Activated CD8-positive, alpha-beta memory T cell treated with anti-CD3 and anti-CD28 coated beads for 48 hours (primary cell): Measurements from ENCODE around the gene ASCL4.
"Not testable (repeated sequence)": the region's sequence is repeated elsewhere in the genome, so short reads cannot be mapped to it uniquely, and the experiment has no call there.

ENCODE experiments used
- DNase-seq, 3 experiments: peaks; one replicate each; pipeline ENCODE4 v3.0.0-alpha.2; 2020; ENCODE audit warnings: low read depth in 2 of 3, low spot score in 2 of 3

Gene ASCL4

DNA sequence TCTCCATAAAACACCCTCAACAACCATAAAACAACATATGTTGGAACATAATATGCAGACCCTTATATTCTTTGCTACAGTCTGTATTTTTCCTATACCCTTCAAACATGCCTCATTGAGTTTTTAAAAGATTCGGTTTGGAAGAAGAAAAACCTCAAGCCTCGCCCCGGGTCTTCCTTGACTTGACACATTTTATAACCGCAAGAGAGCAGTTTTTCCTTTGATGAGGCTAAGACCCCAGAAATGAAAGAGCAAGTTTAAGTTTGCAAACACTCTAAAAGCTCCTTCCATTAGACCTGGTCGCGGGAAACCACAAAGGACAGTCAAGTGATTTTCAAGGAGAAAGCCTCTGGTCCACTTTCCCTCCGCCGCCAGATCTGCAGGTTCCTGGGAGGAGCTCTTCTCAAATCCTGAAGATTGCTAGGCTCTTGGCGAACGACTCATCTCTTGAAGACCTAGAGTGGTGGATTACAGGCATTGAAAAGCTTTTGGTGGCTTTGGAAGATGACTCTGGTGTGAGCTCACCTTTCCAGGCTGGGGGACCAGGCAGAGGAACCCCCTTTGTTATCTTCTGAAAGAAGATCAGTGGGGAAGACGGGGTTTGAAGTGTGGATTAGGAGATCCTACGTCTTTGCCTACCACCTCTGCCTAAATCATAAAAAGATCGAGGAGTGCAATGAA is at the start of gene ASCL4:
Gene ASCL4, plus strand, starts transcription at position 356 of the 681 bp plus-strand sequence. CDS start 515 bp downstream, outside the sequence.
- DNase-seq = no peak

- not testable (repeated sequence) for DNase-seq
Measured at GRCh38 chr12:107727327-107727726, 47.2 kb upstream of the ASCL4 start.

- DNase-seq = not testable (repeated sequence)
Measured at GRCh38 chr12:107727742-107728141, 46.8 kb upstream of the ASCL4 start.

DNA sequence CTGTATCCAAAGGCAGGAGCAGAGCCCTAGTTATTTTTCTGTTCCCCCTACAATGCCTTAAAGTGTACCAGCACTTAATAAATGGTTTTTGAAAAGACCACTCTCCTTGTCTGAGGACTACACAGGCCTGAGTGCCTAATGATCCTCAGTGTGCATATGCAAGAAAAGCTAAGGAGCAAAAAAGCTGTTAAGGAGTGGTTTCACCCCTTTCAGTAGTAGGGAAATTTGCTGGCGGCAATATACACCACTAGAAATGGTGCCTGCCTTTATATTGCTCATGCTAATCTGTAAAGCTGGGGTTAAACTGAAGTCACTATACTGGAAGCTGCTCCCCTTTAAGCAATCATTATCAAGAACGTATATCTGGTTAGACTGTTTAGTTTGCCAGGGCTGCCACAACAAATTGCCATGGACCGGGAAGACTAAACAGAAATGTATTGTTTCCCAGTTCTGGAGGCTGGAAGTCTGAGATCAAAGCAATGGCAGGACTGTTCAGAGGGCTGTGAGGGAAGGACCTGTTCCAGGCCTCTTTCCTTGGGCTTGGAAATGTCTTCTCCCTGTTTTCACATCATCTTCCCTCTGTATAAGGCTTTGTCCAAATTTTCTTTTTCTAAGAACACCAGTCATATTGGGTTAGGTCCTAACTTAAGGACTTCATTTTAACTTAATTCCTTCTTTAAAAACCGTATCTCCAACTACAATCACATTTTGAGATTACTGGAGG is 43.7 kb upstream of the ASCL4 start:
- DNase-seq = no peak

DNA sequence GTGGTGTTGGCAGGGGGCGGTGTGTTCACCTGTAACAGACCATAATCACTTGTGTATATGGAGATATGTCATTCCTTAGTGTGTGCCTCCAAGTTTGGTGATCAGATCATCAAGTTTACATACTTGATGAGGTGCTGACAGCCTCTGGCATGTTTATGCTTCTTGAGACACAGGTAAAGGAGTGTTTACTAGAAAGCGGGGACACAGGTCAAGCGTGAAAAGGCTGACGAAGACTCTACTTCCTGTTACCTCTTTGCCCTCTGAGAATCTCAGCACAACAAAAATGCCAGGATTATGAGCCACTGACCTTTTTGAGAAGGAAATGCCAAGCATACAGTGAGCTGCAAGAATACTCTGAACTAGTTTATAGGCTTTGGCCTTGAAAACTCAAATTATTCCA is 43.1 kb upstream of the ASCL4 start:
- no peak for DNase-seq

DNA sequence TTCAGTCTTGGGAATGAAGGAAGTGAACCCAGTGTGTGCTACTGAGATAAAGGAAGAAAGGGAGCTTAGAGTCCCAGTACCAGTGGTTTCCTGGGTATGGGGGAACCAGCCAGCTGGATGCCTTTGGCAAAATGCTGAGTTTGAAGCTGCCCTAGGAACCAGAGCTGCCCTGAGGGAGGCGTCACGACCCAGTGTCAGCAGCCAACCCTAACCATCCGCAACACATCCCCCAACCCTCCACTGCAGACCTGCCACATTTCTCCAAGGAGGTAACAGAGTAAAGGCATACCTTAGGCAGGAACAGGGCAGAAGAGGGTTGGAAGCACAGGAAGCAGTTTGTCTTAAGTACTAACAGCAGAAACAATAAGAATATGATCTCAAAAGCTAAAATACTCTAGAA is 42.1 kb upstream of the ASCL4 start:
- no peak for DNase-seq

DNA sequence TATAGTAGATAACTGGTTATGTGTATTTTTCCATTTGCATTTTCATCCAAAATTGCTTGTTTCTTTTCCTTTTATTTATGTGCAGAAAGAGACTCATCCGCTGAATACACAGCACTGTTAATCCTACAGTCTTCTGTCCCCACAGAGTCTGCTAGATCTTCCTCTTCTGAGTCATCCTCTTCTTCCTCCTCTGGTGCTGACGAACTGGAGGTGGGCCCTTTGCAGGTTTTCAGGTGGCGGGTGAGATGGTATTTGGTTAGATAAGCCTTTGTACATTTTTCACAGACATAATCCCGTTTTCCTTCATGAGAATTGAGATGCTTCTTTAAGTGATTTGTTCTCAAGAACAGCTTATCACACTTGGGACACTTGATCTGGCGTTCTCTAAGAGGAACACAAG is 40.4 kb upstream of the ASCL4 start:
- DNase-seq = no peak

- no peak for DNase-seq
Measured at GRCh38 chr12:107735763-107736162, 38.7 kb upstream of the ASCL4 start.

DNA sequence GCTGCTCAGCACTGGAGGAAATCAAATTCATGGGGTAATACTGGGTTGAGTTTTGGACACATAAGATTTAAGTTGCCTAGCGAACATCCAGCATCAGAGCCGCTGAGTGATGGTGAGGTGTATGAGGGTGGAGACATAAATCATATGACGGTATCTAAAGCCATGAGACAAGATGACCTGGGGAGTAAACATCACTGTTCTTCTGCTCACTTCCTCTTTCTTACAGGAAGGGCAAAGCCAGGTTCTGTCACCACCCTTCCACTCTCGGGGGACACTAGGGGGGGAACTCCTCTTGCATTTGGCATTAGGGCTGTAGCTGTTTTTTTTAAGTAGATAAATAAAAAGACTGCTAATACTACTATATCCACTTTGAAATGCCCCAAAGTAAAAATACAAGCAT is 37.6 kb upstream of the ASCL4 start:
- DNase-seq = no peak

DNA sequence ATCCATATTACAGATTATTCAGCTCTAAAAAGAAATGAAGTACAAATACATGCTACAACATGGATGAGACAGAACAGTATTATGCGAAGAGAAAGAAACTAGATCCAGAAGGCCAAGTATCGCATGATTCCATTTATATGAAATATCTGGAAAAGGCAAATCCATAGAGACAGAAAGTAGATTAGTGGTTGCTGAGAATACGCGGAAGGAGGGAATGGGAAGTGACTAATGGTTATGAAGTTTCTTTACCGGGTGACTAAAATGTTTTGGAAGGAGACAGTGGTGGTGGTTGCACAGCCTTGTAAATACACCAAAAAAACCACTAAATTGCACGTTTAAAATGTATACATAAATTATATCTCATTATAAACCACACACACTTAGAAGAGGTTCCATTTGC is 26.0 kb upstream of the ASCL4 start:
- no peak for DNase-seq

- no peak for DNase-seq
Measured at GRCh38 chr12:107749083-107749482, 25.4 kb upstream of the ASCL4 start.

DNA sequence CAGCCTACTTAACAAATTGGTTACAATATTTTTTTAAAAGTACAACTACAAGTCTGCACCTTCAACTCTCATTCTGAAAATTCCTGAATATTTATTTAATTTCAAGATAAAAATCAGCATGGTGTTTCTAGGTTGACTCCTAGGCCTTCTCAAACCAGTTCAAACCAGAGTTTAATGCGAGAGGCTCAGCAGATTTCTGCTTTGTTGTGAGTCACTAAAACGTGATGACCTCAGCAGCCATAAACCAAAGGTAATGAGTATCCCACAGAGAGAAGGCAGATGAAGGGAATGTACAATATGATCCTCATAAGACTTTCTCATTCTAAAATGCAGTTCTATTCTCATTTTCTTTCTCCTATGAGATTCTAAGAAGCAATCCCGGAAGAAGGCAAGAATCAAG is 15.1 kb upstream of the ASCL4 start:
- DNase-seq = no peak

GRCh38 chr12:107760207-107760808 is 14.2 kb upstream of the ASCL4 start:
- DNase-seq = peak in 1 of 3 experiments; percentile 10

GRCh38 chr12:107760809-107761501 is 13.5 kb upstream of the ASCL4 start, which contains the start of gene PRDM4:
Gene PRDM4, minus strand, starts transcription at chr12:107761137. Its CDS starts 622 bp downstream, at chr12:107760515.
- DNase-seq = peak; percentile 66 to 87 (median 69)

DNA sequence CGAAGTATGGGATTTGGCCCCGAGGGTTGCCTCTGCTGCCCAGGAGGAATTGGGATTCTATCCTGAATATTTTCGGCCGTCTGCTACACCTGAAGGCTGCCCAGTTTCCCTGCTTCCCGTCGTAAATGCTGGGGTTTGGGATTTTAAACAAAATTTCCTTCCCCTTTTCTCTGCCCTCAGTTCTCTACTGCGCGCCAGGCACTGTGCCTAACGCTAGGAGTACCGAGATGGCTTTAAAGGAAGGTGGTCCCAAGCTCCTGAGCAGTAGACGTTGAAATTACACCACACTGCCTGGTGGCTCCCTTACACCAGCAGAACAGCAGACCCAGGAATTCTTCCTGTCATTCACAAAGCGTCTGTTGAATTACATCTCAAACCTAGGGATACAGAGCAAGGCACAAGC is 13.0 kb upstream of the ASCL4 start:
- no peak for DNase-seq

- DNase-seq = no peak
Measured at GRCh38 chr12:107762874-107763273, 11.6 kb upstream of the ASCL4 start.

GRCh38 chr12:107764626-107765025 is 9.9 kb upstream of the ASCL4 start:
- no peak for DNase-seq

- no peak for DNase-seq
Measured at GRCh38 chr12:107765316-107765715, 9.2 kb upstream of the ASCL4 start.

- DNase-seq = no peak
Measured at GRCh38 chr12:107767466-107767865, 7.0 kb upstream of the ASCL4 start.

DNA sequence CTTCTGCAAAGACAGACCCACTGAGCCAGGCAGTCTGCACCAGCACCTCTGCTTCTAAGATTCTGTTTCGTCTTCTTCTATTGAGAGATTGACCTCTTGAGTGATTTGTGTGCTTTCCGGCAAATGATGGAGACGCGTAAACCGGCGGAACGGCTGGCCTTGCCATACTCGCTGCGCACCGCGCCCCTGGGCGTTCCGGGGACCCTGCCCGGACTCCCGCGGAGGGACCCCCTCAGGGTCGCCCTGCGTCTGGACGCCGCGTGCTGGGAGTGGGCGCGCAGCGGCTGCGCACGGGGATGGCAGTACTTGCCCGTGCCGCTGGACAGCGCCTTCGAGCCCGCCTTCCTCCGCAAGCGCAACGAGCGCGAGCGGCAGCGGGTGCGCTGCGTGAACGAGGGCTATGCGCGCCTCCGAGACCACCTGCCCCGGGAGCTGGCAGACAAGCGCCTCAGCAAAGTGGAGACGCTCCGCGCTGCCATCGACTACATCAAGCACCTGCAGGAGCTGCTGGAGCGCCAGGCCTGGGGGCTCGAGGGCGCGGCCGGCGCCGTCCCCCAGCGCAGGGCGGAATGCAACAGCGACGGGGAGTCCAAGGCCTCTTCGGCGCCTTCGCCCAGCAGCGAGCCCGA is 703 bp downstream of the ASCL4 start:
- no peak for DNase-seq

DNA sequence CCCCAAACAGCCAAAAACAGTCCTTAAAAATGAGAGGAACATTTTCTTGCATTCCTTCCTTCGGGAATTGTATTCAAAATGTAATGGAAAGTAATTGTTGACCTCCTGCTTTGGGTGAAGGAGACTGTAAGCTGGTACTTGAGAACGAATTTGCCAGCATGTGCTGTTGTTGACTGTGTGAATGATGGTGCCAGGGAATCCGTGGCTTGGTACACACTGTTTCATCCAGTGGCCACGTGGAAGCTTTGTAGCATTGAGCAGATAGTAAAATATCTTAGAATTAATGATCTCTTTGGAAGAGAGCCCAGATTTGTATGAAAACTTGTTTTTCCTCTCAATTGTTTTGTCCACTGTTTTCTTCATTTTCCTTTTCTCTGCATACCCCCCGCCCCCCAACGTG is 1.7 kb downstream of the ASCL4 start:
- no peak for DNase-seq
